ENCODE results near the gene ZNF618. TPM values are rescaled to one million over a fixed set of nuclear protein-coding genes. Genes with fewer than 3 reads are reported as not detected.

The ZNF618 gene
- polyA plus RNA-seq, 1 donor (not counting 4 experiments of a cell fraction or from before 2014, with no cell fraction given), result 2.5 TPM

DNA sequence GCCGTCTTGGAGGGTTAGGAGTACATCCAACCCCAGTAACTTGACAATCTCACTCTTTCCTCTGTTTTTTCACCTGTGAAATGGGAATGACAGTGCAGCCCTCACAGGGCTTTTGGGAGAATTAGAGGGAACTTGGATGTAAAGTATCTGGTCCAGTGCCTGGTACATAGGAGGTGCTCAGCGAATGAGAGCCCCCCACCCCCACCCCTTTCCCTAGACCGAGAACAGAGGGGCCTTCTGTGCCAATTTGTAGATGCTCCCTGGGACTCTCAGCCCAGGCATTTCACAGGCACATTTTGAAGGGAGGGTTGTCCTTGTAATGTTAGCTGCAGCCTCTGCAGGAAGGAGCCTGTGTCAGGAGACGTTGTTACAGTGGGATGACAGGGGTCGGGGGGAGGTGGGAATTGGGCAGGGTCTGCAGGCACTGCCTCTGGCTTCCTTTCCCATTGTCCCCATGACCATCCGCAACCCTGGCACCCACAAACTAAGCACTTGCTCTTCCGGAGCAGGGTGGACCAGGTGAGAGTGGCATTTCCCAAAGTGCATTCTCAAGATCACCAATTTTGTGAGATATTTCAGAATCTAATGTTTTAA is 155.0 kb downstream of the ZNF618 start:
- H3K4me1 ChIP-seq (ENCODE audit: control insufficient read depth, extremely low read depth, insufficient read depth, low read length), result peaks cover 9% of the 10 kb centered on the region
- no peaks in the 10 kb centered on the region for H4K20me1 ChIP-seq (ENCODE audit: control insufficient read depth, extremely low read depth, insufficient read depth, low read length)
- H3K4me3 ChIP-seq (ENCODE audit: control insufficient read depth in 2 of 3, extremely low read depth in 1 of 3, insufficient read depth in 2 of 3, low read depth in 1 of 3, low read length in 3 of 3), result no peak overlapping the region
- H2AFZ ChIP-seq (ENCODE audit: control insufficient read depth, low read length), result no peak overlapping the region
- dilution Hi-C loops (cut with MboI; ENCODE audit: extremely low pct_ligation_motif_present, low sequenced_read_pairs), result no loop called here
- TF ChIP-seq, protein P1, sequence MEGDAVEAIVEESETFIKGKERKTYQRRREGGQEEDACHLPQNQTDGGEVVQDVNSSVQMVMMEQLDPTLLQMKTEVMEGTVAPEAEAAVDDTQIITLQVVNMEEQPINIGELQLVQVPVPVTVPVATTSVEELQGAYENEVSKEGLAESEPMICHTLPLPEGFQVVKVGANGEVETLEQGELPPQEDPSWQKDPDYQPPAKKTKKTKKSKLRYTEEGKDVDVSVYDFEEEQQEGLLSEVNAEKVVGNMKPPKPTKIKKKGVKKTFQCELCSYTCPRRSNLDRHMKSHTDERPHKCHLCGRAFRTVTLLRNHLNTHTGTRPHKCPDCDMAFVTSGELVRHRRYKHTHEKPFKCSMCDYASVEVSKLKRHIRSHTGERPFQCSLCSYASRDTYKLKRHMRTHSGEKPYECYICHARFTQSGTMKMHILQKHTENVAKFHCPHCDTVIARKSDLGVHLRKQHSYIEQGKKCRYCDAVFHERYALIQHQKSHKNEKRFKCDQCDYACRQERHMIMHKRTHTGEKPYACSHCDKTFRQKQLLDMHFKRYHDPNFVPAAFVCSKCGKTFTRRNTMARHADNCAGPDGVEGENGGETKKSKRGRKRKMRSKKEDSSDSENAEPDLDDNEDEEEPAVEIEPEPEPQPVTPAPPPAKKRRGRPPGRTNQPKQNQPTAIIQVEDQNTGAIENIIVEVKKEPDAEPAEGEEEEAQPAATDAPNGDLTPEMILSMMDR (optimal IDR thresholded peaks at IDR 0.05 in 1 of 3, IDR thresholded peaks at IDR 0.05 in 1 of 3, conservative IDR thresholded peaks at IDR 0.05 in 1 of 3; ENCODE audit: extremely low read depth in 1 of 3, insufficient read depth in 2 of 3, low read length in 3 of 3), result no peak
- TF ChIP-seq EZH2 (IDR thresholded peaks at IDR 0.05; ENCODE audit: low read length), result no peak
- H3K36me3 ChIP-seq (ENCODE audit: control insufficient read depth in 2 of 2, extremely low read depth in 1 of 2, insufficient read depth in 2 of 2, low read length in 2 of 2), result peaks cover 0 to 6% of the 10 kb centered on the region in 2 experiments
- no peaks in the 10 kb centered on the region for H3K9me1 ChIP-seq (ENCODE audit: control insufficient read depth, extremely low read depth, insufficient read depth, low read length)
- H3K27ac ChIP-seq (ENCODE audit: control insufficient read depth, insufficient read depth, low read length), result no peak overlapping the region
- H3K9ac ChIP-seq (ENCODE audit: control insufficient read depth, extremely low read depth, insufficient read depth, low read length), result no peak overlapping the region
- no peaks in the 10 kb centered on the region for H3K27me3 ChIP-seq (ENCODE audit: control insufficient read depth, extremely low read depth, insufficient read depth, low read length)
- no peaks in the 10 kb centered on the region for H3K79me2 ChIP-seq (ENCODE audit: control insufficient read depth, insufficient read depth, low read length)
- FAIRE-seq (no peak), DNase-seq (ENCODE audit: low read depth, low spot score) (no peak)
- H3K9me3 ChIP-seq (ENCODE audit: control insufficient read depth, low read depth, low read length), result no peaks in the 10 kb centered on the region
- no peak overlapping the region for H3K4me2 ChIP-seq (ENCODE audit: control insufficient read depth, extremely low read depth, insufficient read depth, low read depth, low read length)

- H3K9ac ChIP-seq (ENCODE audit: control insufficient read depth, extremely low read depth, insufficient read depth, low read length), result no peak overlapping the region
- H3K9me3 ChIP-seq (ENCODE audit: control insufficient read depth, low read depth, low read length), result no peaks in the 10 kb centered on the region
- no peak overlapping the region for H3K4me2 ChIP-seq (ENCODE audit: control insufficient read depth, extremely low read depth, insufficient read depth, low read depth, low read length)
- H3K36me3 ChIP-seq (ENCODE audit: control insufficient read depth in 2 of 2, extremely low read depth in 1 of 2, insufficient read depth in 2 of 2, low read length in 2 of 2), result peaks cover 0 to 12% of the 10 kb centered on the region in 2 experiments
- H3K4me1 ChIP-seq (ENCODE audit: control insufficient read depth, extremely low read depth, insufficient read depth, low read length), result peaks cover 9% of the 10 kb centered on the region
- H3K27ac ChIP-seq (ENCODE audit: control insufficient read depth, insufficient read depth, low read length), result no peak overlapping the region
- no peaks in the 10 kb centered on the region for H3K79me2 ChIP-seq (ENCODE audit: control insufficient read depth, insufficient read depth, low read length)
- TF ChIP-seq EZH2 (IDR thresholded peaks at IDR 0.05; ENCODE audit: low read length), result no peak
- TF ChIP-seq, protein P1 (optimal IDR thresholded peaks at IDR 0.05 in 1 of 3, IDR thresholded peaks at IDR 0.05 in 1 of 3, conservative IDR thresholded peaks at IDR 0.05 in 1 of 3; ENCODE audit: extremely low read depth in 1 of 3, insufficient read depth in 2 of 3, low read length in 3 of 3), result no peak
- FAIRE-seq (no peak), DNase-seq (ENCODE audit: low read depth, low spot score) (no peak)
- no peaks in the 10 kb centered on the region for H4K20me1 ChIP-seq (ENCODE audit: control insufficient read depth, extremely low read depth, insufficient read depth, low read length)
- H2AFZ ChIP-seq (ENCODE audit: control insufficient read depth, low read length), result no peak overlapping the region
- dilution Hi-C loops (cut with MboI; ENCODE audit: extremely low pct_ligation_motif_present, low sequenced_read_pairs), result no loop called here
- no peaks in the 10 kb centered on the region for H3K9me1 ChIP-seq (ENCODE audit: control insufficient read depth, extremely low read depth, insufficient read depth, low read length)
- H3K27me3 ChIP-seq (ENCODE audit: control insufficient read depth, extremely low read depth, insufficient read depth, low read length), result no peaks in the 10 kb centered on the region
- H3K4me3 ChIP-seq (ENCODE audit: control insufficient read depth in 2 of 3, extremely low read depth in 1 of 3, insufficient read depth in 2 of 3, low read depth in 1 of 3, low read length in 3 of 3), result no peak overlapping the region
Observed at GRCh38 chr9:114031948-114032840, 156.1 kb downstream of the ZNF618 start.
